Upper lobe of left lung (tissue), 4 donors: Measurements from ENCODE around the gene NXNL2.
A peak's percentile ranks its signal among the peaks of the same experiment; 100 is the strongest.

Source experiments
- EP300 ChIP-seq, 4 donors: sonication (generic); formaldehyde crosslinking; IDR thresholded peaks; one replicate each; pipeline ENCODE4 v1.5.1; 2017; ENCODE audit warnings: antibody characterized with exemption in 4 of 4, control low read depth in 2 of 4
- POLR2A ChIP-seq, 4 donors: fragments of 450-650 bp; IDR thresholded peaks; one replicate each; pipeline ENCODE4 v1.5.1; 2016 to 2017; ENCODE audit warnings: antibody characterized with exemption in 4 of 4, mild to moderate bottlenecking in 2 of 4
- POLR2AphosphoS5 ChIP-seq, 2 donors: sonication (generic); formaldehyde crosslinking; IDR thresholded peaks; one replicate each; pipeline ENCODE4 v1.5.1; 2017; ENCODE audit warnings: antibody characterized with exemption in 2 of 2
- TF ChIP-seq, protein P1 (sequence below), 6 experiments: fragments of 450-650 bp in 4 of 6; fragments of 200-600 bp in 2 of 6; sonication (generic) in 2 of 6; IDR thresholded peaks; one replicate each; pipeline ENCODE4 v1.5.1; 2016 to 2019; ENCODE audit warnings: antibody characterized with exemption in 6 of 6

DNA sequence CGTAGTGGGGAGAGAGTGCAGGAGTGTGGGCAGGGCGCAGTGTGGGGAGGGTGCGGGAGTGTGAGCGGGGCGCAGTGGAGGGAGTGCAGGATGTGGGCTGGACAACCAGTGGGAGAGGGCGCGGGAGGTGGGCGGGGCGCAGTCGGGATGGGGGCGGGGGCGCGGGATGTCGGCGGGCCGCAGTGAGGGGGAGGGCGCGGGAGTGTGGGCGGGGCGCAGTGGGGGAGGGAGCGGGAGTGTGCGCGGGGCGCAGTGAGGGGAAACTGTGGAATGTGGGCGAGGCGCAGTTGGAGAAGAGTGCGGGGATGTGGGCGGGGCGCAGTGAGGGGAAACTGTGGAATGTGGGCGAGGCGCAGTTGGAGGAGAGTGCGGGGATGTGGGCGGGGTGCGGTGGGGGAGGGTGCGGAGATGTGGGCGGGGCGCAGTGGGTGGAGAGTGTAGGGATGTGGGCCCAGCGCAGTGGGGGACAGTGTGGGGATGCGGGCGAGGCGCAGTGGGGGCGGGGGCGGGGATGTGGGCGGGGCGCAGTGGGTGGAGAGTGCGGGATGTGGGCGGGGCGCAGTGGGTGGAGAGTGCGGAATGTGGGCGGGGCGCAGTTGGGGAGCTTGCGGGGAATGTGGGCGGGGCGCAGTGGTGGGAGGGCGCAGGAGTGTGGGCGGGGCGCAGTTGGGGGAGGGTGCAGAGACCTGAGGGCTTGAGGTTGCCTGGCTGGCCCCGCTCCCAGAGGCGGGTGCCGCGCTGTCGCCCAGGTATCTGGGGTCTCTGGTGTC, at the start of gene NXNL2:
- no peak for TF ChIP-seq POLR2AphosphoS5 (IDR thresholded peaks at IDR 0.05)
- TF ChIP-seq POLR2A (IDR thresholded peaks at IDR 0.05) = peak in 1 of 4 donors; percentile 31
- TF ChIP-seq, protein P1, sequence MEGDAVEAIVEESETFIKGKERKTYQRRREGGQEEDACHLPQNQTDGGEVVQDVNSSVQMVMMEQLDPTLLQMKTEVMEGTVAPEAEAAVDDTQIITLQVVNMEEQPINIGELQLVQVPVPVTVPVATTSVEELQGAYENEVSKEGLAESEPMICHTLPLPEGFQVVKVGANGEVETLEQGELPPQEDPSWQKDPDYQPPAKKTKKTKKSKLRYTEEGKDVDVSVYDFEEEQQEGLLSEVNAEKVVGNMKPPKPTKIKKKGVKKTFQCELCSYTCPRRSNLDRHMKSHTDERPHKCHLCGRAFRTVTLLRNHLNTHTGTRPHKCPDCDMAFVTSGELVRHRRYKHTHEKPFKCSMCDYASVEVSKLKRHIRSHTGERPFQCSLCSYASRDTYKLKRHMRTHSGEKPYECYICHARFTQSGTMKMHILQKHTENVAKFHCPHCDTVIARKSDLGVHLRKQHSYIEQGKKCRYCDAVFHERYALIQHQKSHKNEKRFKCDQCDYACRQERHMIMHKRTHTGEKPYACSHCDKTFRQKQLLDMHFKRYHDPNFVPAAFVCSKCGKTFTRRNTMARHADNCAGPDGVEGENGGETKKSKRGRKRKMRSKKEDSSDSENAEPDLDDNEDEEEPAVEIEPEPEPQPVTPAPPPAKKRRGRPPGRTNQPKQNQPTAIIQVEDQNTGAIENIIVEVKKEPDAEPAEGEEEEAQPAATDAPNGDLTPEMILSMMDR (IDR thresholded peaks at IDR 0.05) = no peak
- TF ChIP-seq EP300 (IDR thresholded peaks at IDR 0.05) = no peak
